DOHH2 (cell line): ENCODE measurements around the gene LNP1.

Experiments used
- EZH2phosphoT487 ChIP-seq: fragments of 200-600 bp; sonication (generic); IDR thresholded peaks from 2 replicates; pipeline ENCODE4 v1.6.1; 2017; ENCODE audit warnings: borderline replicate concordance, mild to moderate bottlenecking, antibody characterized with exemption, low read length, moderate library complexity, mixed read lengths
- TF ChIP-seq, protein P1 (sequence below): fragments of 200-600 bp; sonication (generic); IDR thresholded peaks from one replicate; pipeline ENCODE4 v1.5.1; 2014; ENCODE audit warnings: antibody characterized with exemption, mild to moderate bottlenecking, low read depth, low read length; ENCODE audit not compliant: poor library complexity, severe bottlenecking

DNA sequence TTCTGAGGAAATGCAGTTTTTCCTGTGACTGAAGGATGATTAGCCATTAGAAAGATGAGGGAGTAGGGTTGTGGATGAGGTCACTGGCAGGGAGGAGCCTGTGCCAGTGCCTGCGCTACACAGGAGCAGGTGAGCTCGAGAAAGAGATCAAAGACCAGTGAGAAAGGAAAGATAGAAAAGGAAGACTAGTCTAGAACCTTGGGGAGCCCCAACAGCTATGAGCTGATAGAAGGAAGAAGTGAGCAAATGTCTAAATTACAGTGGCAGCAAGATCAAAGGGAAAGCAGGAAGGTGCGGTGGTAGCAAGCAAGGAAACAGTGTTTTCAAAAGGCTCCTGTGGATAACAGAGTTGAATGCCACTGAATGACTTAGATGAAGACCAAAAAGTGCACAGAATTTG lies 39.6 kb downstream of the LNP1 start:
- TF ChIP-seq, protein P1, sequence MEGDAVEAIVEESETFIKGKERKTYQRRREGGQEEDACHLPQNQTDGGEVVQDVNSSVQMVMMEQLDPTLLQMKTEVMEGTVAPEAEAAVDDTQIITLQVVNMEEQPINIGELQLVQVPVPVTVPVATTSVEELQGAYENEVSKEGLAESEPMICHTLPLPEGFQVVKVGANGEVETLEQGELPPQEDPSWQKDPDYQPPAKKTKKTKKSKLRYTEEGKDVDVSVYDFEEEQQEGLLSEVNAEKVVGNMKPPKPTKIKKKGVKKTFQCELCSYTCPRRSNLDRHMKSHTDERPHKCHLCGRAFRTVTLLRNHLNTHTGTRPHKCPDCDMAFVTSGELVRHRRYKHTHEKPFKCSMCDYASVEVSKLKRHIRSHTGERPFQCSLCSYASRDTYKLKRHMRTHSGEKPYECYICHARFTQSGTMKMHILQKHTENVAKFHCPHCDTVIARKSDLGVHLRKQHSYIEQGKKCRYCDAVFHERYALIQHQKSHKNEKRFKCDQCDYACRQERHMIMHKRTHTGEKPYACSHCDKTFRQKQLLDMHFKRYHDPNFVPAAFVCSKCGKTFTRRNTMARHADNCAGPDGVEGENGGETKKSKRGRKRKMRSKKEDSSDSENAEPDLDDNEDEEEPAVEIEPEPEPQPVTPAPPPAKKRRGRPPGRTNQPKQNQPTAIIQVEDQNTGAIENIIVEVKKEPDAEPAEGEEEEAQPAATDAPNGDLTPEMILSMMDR, result no peak
- no peak for TF ChIP-seq EZH2phosphoT487
